Activated CD8-positive, alpha-beta memory T cell treated with anti-CD3 and anti-CD28 coated beads, Interleukin-2, amount 50 U/mL, for 4 hours (primary cell): ENCODE measurements around the gene METTL1.
"Not testable (repeated sequence)": the region's sequence is repeated elsewhere in the genome, so short reads cannot be mapped to it uniquely, and the experiment has no call there.

Experiments
- DNase-seq: peaks from one replicate; pipeline ENCODE4 v3.0.0-alpha.2; 2020

Gene METTL1

DNA sequence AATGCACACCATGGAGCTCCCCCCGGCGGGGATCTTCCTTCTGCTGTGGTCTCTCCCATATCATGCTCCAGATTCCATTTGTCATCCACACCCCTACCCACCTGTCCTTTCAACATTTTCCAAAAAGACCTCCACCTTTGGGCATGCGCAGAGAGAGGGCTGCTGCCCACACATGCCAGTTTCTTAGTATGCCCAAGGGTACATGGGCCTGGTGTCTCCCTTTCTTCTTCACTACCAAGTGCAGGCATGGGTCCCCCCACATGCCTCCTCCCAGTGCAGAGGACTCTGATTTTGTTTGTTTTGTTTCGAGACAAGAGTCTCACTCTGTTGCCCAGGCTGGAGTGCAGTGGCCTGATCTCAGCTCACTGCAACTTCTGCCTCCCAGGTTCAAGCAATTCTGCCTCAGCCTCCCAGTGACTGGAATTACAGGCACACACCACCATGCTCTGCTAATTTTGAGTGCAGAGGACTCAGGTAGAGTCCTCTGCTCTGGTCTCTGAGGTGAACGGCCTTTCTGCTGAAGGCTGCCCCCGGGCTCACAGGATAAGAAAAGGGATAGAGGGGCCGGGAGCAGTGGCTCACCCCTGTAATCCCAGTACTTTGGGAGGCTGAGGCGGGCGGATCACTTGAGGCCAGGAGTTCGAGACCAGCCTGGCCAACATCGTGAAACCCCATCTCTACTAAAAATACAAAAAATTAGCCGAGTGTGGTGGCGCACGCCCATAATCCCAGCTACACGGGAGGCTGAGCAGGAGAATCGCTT, 49.9 kb downstream of the METTL1 start:
- not testable (repeated sequence) for DNase-seq

DNA sequence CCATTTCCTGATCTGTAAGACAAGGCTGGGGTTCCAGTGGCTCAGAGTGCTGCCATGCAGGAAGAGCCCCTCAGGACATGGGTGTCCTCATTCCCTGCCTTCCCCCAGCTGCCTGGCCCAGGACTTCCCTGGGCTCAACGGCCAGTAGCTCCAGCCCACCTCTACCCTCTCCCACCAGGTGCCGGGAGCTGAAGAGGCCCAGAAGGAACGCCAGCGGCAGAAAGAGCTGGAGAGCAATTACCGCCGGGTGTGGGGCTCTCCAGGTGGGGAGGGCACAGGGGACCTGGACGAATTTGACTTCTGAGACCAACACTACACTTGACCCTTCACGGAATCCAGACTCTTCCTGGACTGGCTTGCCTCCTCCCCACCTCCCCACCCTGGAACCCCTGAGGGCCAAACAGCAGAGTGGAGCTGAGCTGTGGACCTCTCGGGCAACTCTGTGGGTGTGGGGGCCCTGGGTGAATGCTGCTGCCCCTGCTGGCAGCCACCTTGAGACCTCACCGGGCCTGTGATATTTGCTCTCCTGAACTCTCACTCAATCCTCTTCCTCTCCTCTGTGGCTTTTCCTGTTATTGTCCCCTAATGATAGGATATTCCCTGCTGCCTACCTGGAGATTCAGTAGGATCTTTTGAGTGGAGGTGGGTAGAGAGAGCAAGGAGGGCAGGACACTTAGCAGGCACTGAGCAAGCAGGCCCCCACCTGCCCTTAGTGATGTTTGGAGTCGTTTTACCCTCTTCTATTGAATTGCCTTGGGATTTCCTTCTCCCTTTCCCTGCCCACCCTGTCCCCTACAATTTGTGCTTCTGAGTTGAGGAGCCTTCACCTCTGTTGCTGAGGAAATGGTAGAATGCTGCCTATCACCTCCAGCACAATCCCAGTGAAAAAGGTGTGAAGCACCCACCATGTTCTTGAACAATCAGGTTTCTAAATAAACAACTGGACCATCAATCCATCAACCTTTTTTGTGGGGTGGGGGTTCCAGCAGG, 51.0 kb downstream of the METTL1 start:
- DNase-seq: no peak

DNA sequence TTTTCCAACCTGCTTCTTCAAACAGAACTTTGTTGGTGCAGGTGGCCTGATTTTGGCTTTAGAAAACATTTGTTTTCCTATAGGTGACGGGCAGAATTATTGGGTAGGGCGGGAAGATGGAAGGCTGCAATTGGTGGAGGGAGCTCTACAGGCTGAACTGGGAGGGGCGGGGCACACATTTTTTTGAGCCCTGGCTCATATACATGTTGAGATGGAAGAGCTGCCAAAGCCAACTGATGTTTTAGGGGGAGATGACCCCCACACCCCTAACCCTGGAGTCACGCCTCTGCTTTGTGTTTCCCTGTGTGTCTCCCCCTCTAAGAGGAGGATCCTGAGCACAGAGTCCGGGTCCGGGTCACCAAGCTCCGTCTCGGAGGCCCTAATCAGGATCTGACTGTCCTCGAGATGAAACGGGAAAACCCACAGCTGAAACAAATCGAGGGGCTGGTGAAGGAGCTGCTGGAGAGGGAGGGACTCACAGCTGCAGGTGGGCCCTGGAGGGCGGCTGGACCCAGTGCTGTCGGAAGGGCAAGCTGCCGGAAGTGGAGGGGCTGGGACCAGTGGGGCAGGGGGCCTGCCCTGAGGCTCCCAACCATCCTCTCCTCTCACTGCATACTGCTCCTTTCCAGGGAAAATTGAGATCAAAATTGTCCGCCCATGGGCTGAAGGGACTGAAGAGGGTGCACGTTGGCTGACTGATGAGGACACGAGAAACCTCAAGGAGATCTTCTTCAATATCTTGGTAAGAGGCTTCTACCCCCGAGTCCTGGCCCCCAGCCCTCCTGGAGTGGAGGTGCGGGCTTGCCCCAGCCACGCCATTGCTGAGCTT, 51.9 kb downstream of the METTL1 start:
- no peak for DNase-seq

DNA sequence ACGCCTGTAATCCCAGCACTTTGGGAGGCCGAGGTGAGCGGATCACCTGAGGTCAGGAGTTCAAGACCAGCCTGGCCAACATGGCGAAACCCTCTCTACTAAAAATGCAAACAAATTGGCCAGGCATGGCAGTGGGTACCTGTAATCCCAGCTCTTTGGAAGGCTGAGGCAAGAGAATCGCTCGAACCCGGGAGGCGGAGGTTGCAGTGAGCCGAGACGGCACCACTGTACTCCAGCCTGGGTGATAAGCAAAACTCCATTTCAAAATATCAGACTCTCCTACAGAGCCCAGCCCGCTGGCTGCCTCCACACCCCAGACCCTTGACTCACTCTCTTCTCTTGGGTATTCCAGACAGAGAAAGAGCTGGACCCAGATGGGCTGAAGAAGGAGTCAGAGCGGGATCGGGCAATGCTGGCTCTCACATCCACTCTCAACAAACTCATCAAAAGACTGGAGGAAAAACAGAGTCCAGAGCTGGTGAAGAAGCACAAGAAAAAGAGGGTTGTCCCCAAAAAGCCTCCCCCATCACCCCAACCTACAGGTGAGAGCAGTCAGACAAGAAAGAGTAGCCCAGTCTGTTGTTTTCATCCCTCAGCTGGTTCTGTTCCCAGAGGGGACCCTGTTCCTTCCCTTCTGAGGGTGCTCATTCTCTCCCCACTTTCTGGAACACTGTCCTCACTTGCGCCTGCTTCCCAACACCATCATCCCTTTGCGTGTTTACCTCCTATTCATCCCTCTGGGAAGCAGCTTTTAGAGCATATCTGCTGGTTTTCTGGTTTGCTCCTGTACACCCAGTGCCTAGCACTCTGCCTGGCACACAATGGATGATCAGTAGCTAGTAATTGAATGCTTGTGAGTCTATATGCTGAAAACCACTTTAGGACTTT, 53.0 kb downstream of the METTL1 start:
- DNase-seq: no peak
